ENCODE results near the gene MED13L. TPM values are rescaled to one million over a fixed set of nuclear protein-coding genes. Genes with fewer than 3 reads are reported as not detected.

Gene MED13L
- total and polyA plus RNA-seq, 2 of the 4 experiments (the other 2 are of a cell fraction) = 17.9 to 49.1 TPM

DNA sequence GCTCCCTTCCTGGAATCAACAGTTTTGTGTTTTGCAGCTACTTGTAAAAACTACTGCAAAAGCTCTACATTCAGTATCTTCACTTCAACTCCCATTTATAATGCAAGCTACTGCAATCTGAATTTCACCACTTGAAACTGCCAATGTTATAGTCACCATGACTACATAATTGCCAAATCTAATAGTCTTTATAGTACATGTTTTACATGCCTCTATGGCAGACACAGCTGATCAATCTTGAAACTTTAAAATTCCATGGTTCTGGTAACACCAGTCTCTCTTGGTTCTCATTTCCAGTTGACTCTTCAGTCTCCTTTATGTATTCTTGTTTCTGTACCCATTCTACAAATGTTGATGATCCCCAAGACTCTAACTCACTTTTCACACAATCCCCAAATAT, 185.9 kb downstream of the MED13L start:
- H2BK5ac ChIP-seq (ENCODE audit: low read depth, low read length, poor library complexity, severe bottlenecking) = no peak overlapping the region
- no peak for DNase-seq
- no peaks in the 10 kb centered on the region for H3K9me3 ChIP-seq (ENCODE audit: control insufficient read depth, insufficient read depth, low read length)
- H4K20me1 ChIP-seq (ENCODE audit: insufficient read depth, low read length) = peaks cover 22% of the 10 kb centered on the region
- no peak for ATAC-seq (ENCODE audit: low read depth)
- BruUV-seq (replicated peaks) = no TSS peak
- no peak overlapping the region for H3K4ac ChIP-seq (ENCODE audit: low read depth, low read length)
- no peak overlapping the region for H4K91ac ChIP-seq (ENCODE audit: insufficient read depth, low read depth, low read length)
- no peak overlapping the region for H2AK9ac ChIP-seq (replicated peaks; ENCODE audit: low read depth, low read length, poor library complexity)
- no peak overlapping the region for H2BK120ac ChIP-seq (ENCODE audit: low read depth, low read length)
- H2AFZ ChIP-seq (replicated peaks; ENCODE audit: low read length, poor library complexity) = no peak overlapping the region
- intact Hi-C loops (cut with micrococcal nuclease) (no loop called here), in situ Hi-C loops (cut with MboI; ENCODE audit: low sequenced_read_pairs) (no loop called here), dilution Hi-C loops (cut with HindIII; ENCODE audit: low sequenced_read_pairs, unreplicated experiment) (no loop called here)
- no peak overlapping the region for H3K14ac ChIP-seq (replicated peaks; ENCODE audit: low read depth, low read length)
- no peak overlapping the region for H2AK5ac ChIP-seq (ENCODE audit: low read depth, low read length)
- no peak overlapping the region for H3K9ac ChIP-seq (ENCODE audit: low read depth, low read length)
- H3K79me1 ChIP-seq (ENCODE audit: low read depth in 1 of 2, low read length in 2 of 2) = peaks cover 14 to 46% of the 10 kb centered on the region in 2 experiments
- H3K56ac ChIP-seq (ENCODE audit: extremely low read depth, insufficient read depth, low read length) = no peak overlapping the region
- H3K4me1 ChIP-seq (ENCODE audit: control insufficient read depth, insufficient read depth, low read length) = peaks cover 3% of the 10 kb centered on the region
- no peak overlapping the region for H3K4me2 ChIP-seq (ENCODE audit: low read depth, low read length)
- no peak overlapping the region for H2BK15ac ChIP-seq (ENCODE audit: low read depth, low read length)
- TF ChIP-seq BHLHE40 (IDR thresholded peaks at IDR 0.05; ENCODE audit: low read depth, low read length) (no peak), USF2 (IDR thresholded peaks at IDR 0.05; ENCODE audit: low read depth, low read length) (no peak), SMC3 (IDR thresholded peaks at IDR 0.05; ENCODE audit: low read depth, low read length) (no peak), MAFK (IDR thresholded peaks at IDR 0.05; ENCODE audit: low read depth, low read length) (no peak), NFE2L2 (IDR thresholded peaks at IDR 0.05; ENCODE audit: low read depth, low read length) (no peak)
- TF ChIP-seq, protein P1, sequence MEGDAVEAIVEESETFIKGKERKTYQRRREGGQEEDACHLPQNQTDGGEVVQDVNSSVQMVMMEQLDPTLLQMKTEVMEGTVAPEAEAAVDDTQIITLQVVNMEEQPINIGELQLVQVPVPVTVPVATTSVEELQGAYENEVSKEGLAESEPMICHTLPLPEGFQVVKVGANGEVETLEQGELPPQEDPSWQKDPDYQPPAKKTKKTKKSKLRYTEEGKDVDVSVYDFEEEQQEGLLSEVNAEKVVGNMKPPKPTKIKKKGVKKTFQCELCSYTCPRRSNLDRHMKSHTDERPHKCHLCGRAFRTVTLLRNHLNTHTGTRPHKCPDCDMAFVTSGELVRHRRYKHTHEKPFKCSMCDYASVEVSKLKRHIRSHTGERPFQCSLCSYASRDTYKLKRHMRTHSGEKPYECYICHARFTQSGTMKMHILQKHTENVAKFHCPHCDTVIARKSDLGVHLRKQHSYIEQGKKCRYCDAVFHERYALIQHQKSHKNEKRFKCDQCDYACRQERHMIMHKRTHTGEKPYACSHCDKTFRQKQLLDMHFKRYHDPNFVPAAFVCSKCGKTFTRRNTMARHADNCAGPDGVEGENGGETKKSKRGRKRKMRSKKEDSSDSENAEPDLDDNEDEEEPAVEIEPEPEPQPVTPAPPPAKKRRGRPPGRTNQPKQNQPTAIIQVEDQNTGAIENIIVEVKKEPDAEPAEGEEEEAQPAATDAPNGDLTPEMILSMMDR (conservative IDR thresholded peaks at IDR 0.05; ENCODE audit: low read depth, low read length) = no peak
- no peak overlapping the region for H3K18ac ChIP-seq (ENCODE audit: low read depth, low read length)
- no peaks in the 10 kb centered on the region for H3K27me3 ChIP-seq (ENCODE audit: control insufficient read depth, insufficient read depth, low read length)
- H4K5ac ChIP-seq (ENCODE audit: low read depth, low read length) = no peak overlapping the region
- CTCF ChIA-PET = interaction anchor here (0.7 kb wide), 1 partner anchor 34 kb away, joined by 4 read pairs; no protein-coding TSS in a partner anchor
- H3K4me3 ChIP-seq (ENCODE audit: insufficient read depth, low read depth, low read length) = no peak overlapping the region
- peaks cover 10% of the 10 kb centered on the region for H3K9me1 ChIP-seq (ENCODE audit: insufficient read depth, low read length)
- POLR2A ChIA-PET (ENCODE audit: unreplicated experiment) = interaction anchor here (0.8 kb wide), 1 partner anchor 15 kb away, joined by 5 read pairs; no protein-coding TSS in a partner anchor
- H3K23ac ChIP-seq (ENCODE audit: low read depth, low read length) = no peak overlapping the region
- H4K8ac ChIP-seq (ENCODE audit: low read depth in 2 of 2, low read length in 2 of 2) = no peak overlapping the region
- no peak overlapping the region for H2BK20ac ChIP-seq (ENCODE audit: low read depth, low read length)
- H3K27ac ChIP-seq (ENCODE audit: insufficient read depth, low read length) = no peak overlapping the region
- H3K36me3 ChIP-seq (ENCODE audit: control insufficient read depth, insufficient read depth, low read length) = 0 out of 2 replicates have a peak, but pooled peaks cover 1% of the 10 kb centered on the region
